GM23338 (cell line): Measurements from ENCODE around the gene JAG1. TPM values are rescaled to one million over a fixed set of nuclear protein-coding genes. Genes with fewer than 3 reads are reported as not detected.

Source experiments
- ATAC-seq: fragments of 200-7000 bp; cut with Tn5 transposase; 3 replicates; pipeline ENCODE4 v1.9.1; 2020
- DNase-seq: peaks from one replicate; pipeline ENCODE4 v3.0.0-alpha.2; 2015; ENCODE audit warnings: low spot score
- H2AFZ ChIP-seq: fragments of 200-600 bp; sonication (generic); 2 replicates; pipeline ENCODE4 v1.8.0; 2016; ENCODE audit warnings: antibody characterized with exemption, mild to moderate bottlenecking, moderate library complexity
- H3F3A ChIP-seq: fragments of 200-600 bp; sonication (generic); replicated peaks from 2 replicates; pipeline ENCODE4 v1.8.0; 2017; ENCODE audit warnings: antibody characterized with exemption, mixed run types, low read depth
- H3K27ac ChIP-seq: fragments of 200-600 bp; sonication (generic); 2 replicates; pipeline ENCODE4 v1.6.1; 2016; ENCODE audit warnings: low read depth
- H3K27me3 ChIP-seq: fragments of 200-600 bp; sonication (generic); 2 replicates; pipeline ENCODE4 v1.8.0; 2016; ENCODE audit warnings: mild to moderate bottlenecking, mixed run types, moderate library complexity; ENCODE audit not compliant: insufficient read depth
- H3K36me3 ChIP-seq: fragments of 200-600 bp; sonication (generic); 2 replicates; pipeline ENCODE4 v1.8.0; 2016; ENCODE audit warnings: mild to moderate bottlenecking; ENCODE audit not compliant: insufficient read depth
- H3K4me1 ChIP-seq: fragments of 200-600 bp; sonication (generic); 2 replicates; pipeline ENCODE4 v1.8.0; 2016; ENCODE audit warnings: mild to moderate bottlenecking, moderate library complexity; ENCODE audit not compliant: insufficient read depth
- H3K4me2 ChIP-seq: fragments of 200-600 bp; sonication (generic); 2 replicates; pipeline ENCODE4 v1.7.1; 2017; ENCODE audit warnings: mixed run types
- H3K4me3 ChIP-seq: fragments of 200-600 bp; sonication (generic); 2 replicates; pipeline ENCODE4 v1.6.1; 2016; ENCODE audit warnings: mixed run types
- H3K79me2 ChIP-seq: fragments of 200-600 bp; sonication (generic); replicated peaks from 2 replicates; pipeline ENCODE4 v1.8.0; 2017; ENCODE audit warnings: mild to moderate bottlenecking; ENCODE audit not compliant: insufficient read depth
- H3K9me2 ChIP-seq: fragments of 200-600 bp; sonication (generic); 2 replicates; pipeline ENCODE4 v1.8.0; 2017; ENCODE audit not compliant: insufficient read depth
- H4K20me1 ChIP-seq: fragments of 200-600 bp; sonication (generic); replicated peaks from 2 replicates; pipeline ENCODE4 v1.8.0; 2017; ENCODE audit warnings: mild to moderate bottlenecking; ENCODE audit not compliant: insufficient read depth
- H3K27ac Mint-ChIP-seq: 2 replicates; pipeline ENCODE4 v1.8.0; 2020; ENCODE audit warnings: inconsistent platforms, mild to moderate bottlenecking, moderate library complexity, mixed read lengths
- H3K27me3 Mint-ChIP-seq: 3 replicates; pipeline ENCODE4 v1.8.0; 2022; ENCODE audit warnings: low read depth, mild to moderate bottlenecking, moderate library complexity, mixed read lengths, inconsistent platforms; ENCODE audit not compliant: insufficient read depth, poor library complexity
- H3K36me3 Mint-ChIP-seq: 3 replicates; pipeline ENCODE4 v1.8.0; 2021; ENCODE audit warnings: low read depth, mild to moderate bottlenecking, inconsistent platforms, moderate library complexity, mixed read lengths
- H3K4me1 Mint-ChIP-seq: 3 replicates; pipeline ENCODE4 v1.8.0; 2020; ENCODE audit warnings: mild to moderate bottlenecking, inconsistent platforms, mixed read lengths
- H3K4me3 Mint-ChIP-seq: 3 replicates; pipeline ENCODE4 v1.8.0; 2021; ENCODE audit warnings: moderate library complexity, mild to moderate bottlenecking, inconsistent platforms, mixed read lengths
- H3K9me3 Mint-ChIP-seq: 3 replicates; pipeline ENCODE4 v1.8.0; 2020; ENCODE audit warnings: moderate library complexity, mild to moderate bottlenecking, inconsistent platforms, mixed read lengths
- CREB1 ChIP-seq: fragments of 250-450 bp; sonication (Bioruptor Pico); IDR thresholded peaks from 2 replicates; pipeline ENCODE4 v1.5.0; 2020; ENCODE audit warnings: low read depth, mild to moderate bottlenecking, moderate library complexity
- ETS1 ChIP-seq: IDR thresholded peaks from 2 replicates; pipeline ENCODE4 v1.6.1; 2016; ENCODE audit warnings: antibody characterized with exemption
- EZH2 ChIP-seq: fragments of 200-600 bp; sonication (generic); IDR thresholded peaks from one replicate; pipeline ENCODE4 v1.8.0; 2017; ENCODE audit warnings: antibody characterized with exemption, mild to moderate bottlenecking, low read depth; ENCODE audit not compliant: unreplicated experiment
- EZH2phosphoT487 ChIP-seq: fragments of 200-600 bp; sonication (generic); IDR thresholded peaks from one replicate; pipeline ENCODE4 v1.8.1; 2018; ENCODE audit warnings: antibody characterized with exemption; ENCODE audit not compliant: unreplicated experiment
- JUNB ChIP-seq: IDR thresholded peaks from one replicate; pipeline ENCODE4 v1.6.1; 2016; ENCODE audit warnings: antibody characterized with exemption; ENCODE audit not compliant: unreplicated experiment
- NANOG ChIP-seq: IDR thresholded peaks from 2 replicates; pipeline ENCODE4 v1.6.1; 2016; ENCODE audit warnings: antibody characterized with exemption, borderline replicate concordance
- POLR2AphosphoS5 ChIP-seq: IDR thresholded peaks from 2 replicates; pipeline ENCODE4 v1.6.1; 2016; ENCODE audit warnings: antibody characterized with exemption, low read depth
- ZNF114 ChIP-seq: fragments of 250-450 bp; sonication (Bioruptor Pico); IDR thresholded peaks from 2 replicates; pipeline ENCODE4 v1.5.0; 2020; ENCODE audit warnings: mild to moderate bottlenecking, moderate library complexity
- ZNF331 ChIP-seq: fragments of 250-450 bp; sonication (Bioruptor Pico); IDR thresholded peaks from 2 replicates; pipeline ENCODE4 v1.5.0; 2020; ENCODE audit warnings: low read depth, mild to moderate bottlenecking, moderate library complexity
- ZNF462 ChIP-seq: fragments of 250-450 bp; sonication (Bioruptor Pico); IDR thresholded peaks from 2 replicates; pipeline ENCODE4 v1.5.0; 2020; ENCODE audit warnings: mild to moderate bottlenecking, moderate library complexity
- polyA plus RNA-seq: library from polyadenylated mRNA; unstranded; fragments of >200 nt; fragmentation: Nextera tagmentation; extraction: Ambion mirVana; gene quantifications from 2 replicates; pipeline ENCODE4 v1.2.1, GENCODE V29; 2016
- total RNA-seq: library from RNA; depleted of rRNA; stranded (reverse); fragments of >200 nt; shearing (Covaris generic); gene quantifications from 2 replicates; pipeline ENCODE4 v1.2.3, GENCODE V29; 2014

The JAG1 gene
- total and polyA plus RNA-seq, 2 experiments from 2014 or later: 9.7 to 46.5 TPM

GRCh38 chr20:10597637-10598036, 76.2 kb downstream of the JAG1 start (continued):
- TF ChIP-seq ETS1 (no peak), POLR2AphosphoS5 (no peak), JUNB (no peak), CREB1 (CRISPR knock-in tag) (no peak), EZH2 (no peak), ZNF114 (no peak)

GRCh38 chr20:10596710-10597121, 77.1 kb downstream of the JAG1 start:
- Mint-ChIP-seq H3K4me3 (no peak overlapping the region), H3K9me3 (no peaks in the 10 kb centered on the region), H3K4me1 (peaks cover 5% of the 10 kb centered on the region; the same call in 2 of the 3 replicates), H3K36me3 (no peaks in the 10 kb centered on the region), H3K27ac (no peak overlapping the region), H3K27me3 (no peaks in the 10 kb centered on the region)
- H2AFZ ChIP-seq: no peak overlapping the region
- DNase-seq (no peak), ATAC-seq (no peak)
- TF ChIP-seq ZNF114: no peak
- no peak for TF ChIP-seq ZNF462 (CRISPR knock-in tag)
- TF ChIP-seq EZH2phosphoT487: no peak
- no peak for TF ChIP-seq NANOG
- TF ChIP-seq ZNF331 (CRISPR knock-in tag): no peak
- TF ChIP-seq POLR2AphosphoS5: no peak
- TF ChIP-seq EZH2: no peak
- no peak overlapping the region for H3K4me2 ChIP-seq
- H3K36me3 ChIP-seq: no peaks in the 10 kb centered on the region
- no peaks in the 10 kb centered on the region for H3K27me3 ChIP-seq
- no peaks in the 10 kb centered on the region for H3K9me2 ChIP-seq
- H4K20me1 ChIP-seq: no peaks in the 10 kb centered on the region
- no peaks in the 10 kb centered on the region for H3K4me1 ChIP-seq
- H3F3A ChIP-seq: no peaks in the 10 kb centered on the region
- no peaks in the 10 kb centered on the region for H3K79me2 ChIP-seq
- no peak overlapping the region for H3K4me3 ChIP-seq
- H3K27ac ChIP-seq: no peak overlapping the region
